Muscle of back (tissue), 11 donors: ENCODE results near the gene TTC7B. TPM values are rescaled to one million over a fixed set of nuclear protein-coding genes. Genes with fewer than 3 reads are reported as not detected.

Experiments used
- DNase-seq, 3 donors: peaks; one replicate each; pipeline versions ENCODE4 v3.0.0 to v3.0.0-alpha.2; 2013
- polyA plus RNA-seq, 10 donors: library from polyadenylated mRNA; unstranded; fragments of 120-200 nt; gene quantifications; one replicate each; pipeline ENCODE4 v1.2.1, GENCODE V29; 2013; ENCODE audit not compliant: insufficient read length in 10 of 10

Gene TTC7B
- polyA plus RNA-seq, 10 donors = 29.4 to 44.0 (median 38.3) TPM

DNA sequence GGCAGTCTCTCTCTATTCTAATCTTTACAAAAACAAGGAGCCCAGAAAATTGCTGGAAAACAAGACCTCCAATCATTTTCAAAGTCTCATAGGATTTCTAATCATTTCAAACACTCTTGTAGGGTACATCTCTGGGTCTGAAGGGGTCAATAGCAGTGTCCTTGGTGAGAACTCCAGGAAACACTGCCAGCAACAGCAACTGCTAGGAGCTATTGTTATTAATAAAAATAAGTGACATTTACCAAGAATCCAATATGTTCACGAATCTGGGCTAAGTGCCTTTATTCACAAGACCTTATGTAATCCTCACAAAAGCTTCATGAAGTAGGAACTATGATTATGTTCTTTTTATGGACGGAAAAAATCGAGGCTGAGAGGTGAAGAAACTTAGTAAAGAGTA, 72.8 kb downstream of the TTC7B start:
- peak in 1 of 3 donors; percentile 76 for DNase-seq

GRCh38 chr14:90742729-90743128, 73.5 kb downstream of the TTC7B start:
- peak in 2 of 3 donors; percentile 19 to 63 for DNase-seq

GRCh38 chr14:90742252-90742651, 74.0 kb downstream of the TTC7B start:
- DNase-seq = no peak

- no peak for DNase-seq
Measured at GRCh38 chr14:90741682-90741946, 74.6 kb downstream of the TTC7B start.

GRCh38 chr14:90740946-90741681, 75.1 kb downstream of the TTC7B start:
- no peak for DNase-seq

DNA sequence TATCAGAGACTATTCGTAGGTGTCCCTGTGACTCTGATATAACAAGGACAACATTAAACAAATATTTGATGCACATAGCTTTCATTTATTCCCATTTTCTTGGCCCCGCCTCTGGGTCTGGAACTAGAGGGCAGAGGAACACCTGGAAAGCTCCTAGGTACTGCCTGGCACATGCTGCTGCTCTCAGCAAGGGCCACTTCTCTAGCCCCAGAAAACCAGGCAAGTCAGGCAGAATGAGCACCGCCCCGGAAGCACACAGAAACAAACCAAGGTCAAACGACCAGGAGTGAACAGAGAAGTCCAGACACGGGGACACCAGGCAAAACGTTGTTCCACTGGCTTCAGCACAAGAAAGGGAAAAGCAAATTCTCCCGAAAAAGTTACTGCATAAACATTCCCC, 76.1 kb downstream of the TTC7B start:
- no peak for DNase-seq

GRCh38 chr14:90739318-90740068, 76.7 kb downstream of the TTC7B start:
- DNase-seq = peak in 2 of 3 donors; percentile 52 to 58

GRCh38 chr14:90733139-90733808, 83.0 kb downstream of the TTC7B start:
- no peak for DNase-seq

GRCh38 chr14:90732718-90733117, 83.5 kb downstream of the TTC7B start:
- DNase-seq = no peak

GRCh38 chr14:90732139-90732538, 84.1 kb downstream of the TTC7B start:
- DNase-seq = no peak

DNA sequence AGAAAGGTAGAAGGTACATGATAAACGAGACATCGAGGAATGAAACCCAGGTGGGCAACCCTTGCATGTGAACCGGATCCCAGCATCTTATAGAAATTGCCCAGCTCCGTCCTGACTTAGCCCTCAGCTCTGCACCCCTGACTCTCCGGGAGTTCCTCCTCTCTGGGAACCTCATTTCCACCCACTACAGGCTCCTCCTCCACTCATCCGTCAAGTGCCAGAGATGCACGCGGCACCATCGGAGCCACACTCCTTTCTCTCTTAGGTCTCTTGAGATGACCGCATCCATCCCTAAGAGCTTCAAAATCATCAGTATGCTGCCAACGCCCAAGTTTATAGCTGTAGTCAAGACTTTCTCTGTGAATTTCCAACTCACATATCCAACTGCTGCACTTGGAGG, 84.7 kb downstream of the TTC7B start:
- no peak for DNase-seq

- no peak for DNase-seq
Measured at GRCh38 chr14:90730206-90730766, 85.9 kb downstream of the TTC7B start.

DNA sequence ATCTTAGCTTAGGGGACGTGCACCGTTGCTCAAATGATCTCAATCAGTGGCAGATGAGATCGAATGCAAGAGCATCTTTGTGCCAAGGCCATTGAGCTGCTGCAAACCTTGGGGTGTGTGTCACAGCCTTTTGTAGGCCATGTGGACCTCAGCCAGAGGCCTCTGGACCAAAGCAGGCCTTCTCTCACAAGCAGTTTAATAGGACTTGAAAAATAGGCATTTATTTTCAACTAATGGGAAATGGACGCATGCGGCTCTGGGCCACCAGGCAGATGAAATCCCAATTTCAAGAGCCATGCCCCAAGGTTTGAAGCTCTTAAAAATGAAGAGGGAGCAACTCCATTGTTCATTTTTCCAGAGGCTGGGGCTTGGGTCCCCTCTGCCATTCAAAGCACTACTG, 87.3 kb downstream of the TTC7B start:
- DNase-seq = no peak

- DNase-seq = no peak
Measured at GRCh38 chr14:90727082-90727481, 89.1 kb downstream of the TTC7B start.

DNA sequence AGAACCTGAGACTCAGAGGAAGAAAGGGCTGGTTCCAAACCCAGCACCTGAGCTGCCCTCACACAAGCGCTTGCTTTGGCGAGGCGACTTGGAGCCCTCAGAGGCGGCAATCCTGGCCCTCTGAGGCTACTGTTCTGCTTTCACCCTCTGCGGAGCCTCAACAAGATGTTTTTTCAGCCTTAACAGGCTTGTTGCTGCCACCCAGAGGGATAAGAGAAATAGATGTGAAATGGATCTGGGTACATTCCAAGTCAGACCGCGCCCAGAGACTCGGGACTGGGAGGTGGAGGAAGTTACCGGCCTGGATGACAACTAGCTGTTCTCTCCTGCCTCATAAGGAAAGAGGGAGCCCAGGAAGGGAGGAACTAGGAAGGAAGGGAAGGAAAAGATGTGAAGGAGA, 89.6 kb downstream of the TTC7B start:
- peak; percentile 42 to 71 (median 50) for DNase-seq

DNA sequence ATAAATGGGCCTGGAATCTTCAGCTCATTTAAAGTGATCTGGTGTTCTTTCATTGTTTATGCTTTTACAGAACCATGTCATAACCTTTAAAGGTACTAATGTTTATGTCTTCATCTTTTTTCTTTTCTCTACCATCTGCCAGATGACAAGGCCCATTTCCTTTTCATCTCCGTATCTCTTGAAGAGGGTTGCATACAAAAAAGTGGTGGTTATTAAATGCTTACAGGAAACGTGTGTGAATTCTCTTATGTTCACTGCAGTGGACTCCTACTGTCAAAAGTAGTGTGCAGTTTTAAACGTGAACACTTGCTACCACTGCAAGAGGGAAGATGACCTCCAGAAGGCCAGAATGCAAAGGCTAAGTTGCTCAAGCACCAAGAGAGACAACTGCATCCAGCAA, 91.4 kb downstream of the TTC7B start:
- DNase-seq = no peak

- DNase-seq = no peak
Measured at GRCh38 chr14:90722590-90722989, 93.6 kb downstream of the TTC7B start.

DNA sequence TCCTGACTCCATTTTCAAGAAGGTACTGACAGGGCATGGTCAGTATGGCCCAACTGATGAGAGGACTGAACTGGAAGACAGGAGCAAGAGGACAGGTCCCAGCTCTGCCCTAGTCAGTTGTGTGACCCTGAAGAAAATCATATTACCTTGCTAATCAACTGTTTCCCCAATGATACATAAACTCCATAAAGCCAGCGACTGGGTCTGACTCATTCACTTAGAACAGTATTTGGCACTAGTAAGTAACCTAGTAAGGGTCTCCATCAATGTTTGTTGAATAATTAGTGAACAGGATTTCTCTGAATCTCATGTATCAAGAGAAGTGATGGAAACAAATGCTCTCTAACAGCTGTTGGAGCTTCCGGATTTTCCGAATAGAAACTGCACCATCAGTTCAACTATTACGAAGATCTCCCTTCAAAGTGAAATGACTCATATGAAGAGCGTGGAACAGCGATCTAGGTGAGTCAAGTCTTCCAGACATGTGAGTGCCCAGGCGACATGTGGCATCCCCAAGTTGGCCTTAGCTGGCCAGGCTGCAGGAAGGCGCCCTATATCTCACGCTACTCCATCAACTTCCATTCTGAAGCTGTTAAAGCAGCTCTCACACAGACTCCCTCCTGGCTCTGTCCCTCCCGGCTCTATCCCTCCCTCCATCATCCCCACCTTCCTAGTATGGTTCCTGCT, 94.5 kb downstream of the TTC7B start:
- no peak for DNase-seq

DNA sequence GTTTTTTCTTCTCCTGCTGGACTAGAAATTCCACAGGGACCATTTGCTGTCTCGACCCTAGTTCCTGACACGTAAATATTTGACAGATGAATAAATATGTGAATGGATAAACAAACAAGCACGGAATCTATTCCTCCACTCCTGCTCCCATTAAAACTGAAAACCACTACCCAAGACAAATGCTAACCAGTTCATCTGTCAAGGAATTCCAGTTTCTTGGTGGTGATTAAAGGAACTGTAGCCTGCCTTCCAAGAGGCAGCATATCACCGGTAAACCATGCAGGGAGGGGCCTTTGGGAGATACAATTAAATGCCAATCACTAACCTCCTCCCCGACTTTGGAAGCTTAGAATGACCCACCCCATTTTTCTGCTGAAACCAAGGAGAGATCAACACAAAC, 95.4 kb downstream of the TTC7B start:
- DNase-seq = no peak

DNA sequence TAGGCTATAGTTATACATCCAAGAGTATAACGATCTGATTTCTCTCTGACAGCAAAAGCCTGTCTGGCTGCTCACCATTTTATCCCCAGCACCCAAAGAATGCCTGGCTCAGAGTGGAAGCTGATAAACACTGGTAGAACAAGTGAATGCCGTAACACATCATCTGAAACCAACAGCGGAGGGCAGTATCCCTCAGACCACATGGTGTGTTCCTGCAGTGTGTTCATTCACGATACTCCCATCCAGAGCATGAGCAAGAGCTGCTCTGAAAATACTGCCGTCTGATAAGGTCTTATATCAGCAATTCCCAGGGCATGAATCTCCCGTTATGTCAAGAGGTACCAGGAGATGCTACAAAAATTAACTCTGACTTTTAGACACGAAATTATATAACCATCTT, 95.9 kb downstream of the TTC7B start:
- no peak for DNase-seq

DNA sequence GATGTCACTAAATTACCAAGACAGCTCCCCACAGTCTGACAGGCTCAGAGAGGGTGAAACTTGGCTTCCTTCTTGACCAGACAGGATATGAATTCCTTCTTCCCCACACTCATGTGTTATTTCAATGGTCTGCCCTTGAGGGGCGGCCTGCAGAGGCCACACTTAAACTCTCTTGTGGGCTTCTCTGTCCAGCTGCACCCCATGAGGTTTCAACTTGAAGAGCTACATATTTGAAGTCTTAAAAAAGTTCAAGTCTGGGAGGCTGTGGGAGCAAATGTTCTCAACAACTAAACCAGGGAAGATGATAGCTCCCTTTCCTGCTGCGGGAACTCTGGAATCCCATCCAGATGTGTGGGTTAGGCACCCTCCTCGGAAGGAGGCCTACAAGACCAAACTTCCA, 98.3 kb downstream of the TTC7B start:
- DNase-seq = peak in 1 of 3 donors; percentile 52

DNA sequence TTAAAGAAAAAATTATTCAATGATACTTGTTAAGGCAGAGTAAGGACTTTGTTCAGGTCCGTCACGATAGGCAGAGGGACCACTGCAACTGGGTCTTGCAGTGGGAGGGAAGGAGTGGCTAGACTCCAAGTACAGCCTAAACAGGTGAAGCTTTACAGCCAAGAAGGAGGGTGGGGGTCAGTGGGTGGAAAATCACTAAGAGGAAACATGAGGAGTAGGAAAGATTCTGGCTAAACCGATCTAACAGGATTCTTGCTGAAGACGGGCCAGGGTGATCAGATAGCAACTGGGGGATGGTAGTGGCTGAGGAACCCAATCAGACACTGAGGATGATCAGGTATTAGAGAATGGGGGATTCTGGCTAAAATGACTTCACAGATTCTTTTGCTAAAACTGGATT, 100.2 kb downstream of the TTC7B start:
- DNase-seq = no peak
